ENCODE data around the gene CPEB3. TPM values are rescaled to one million over a fixed set of nuclear protein-coding genes. Genes with fewer than 3 reads are reported as not detected.

CPEB3 gene
- total and polyA plus RNA-seq, 9 donors: 2.3 to 6.6 (median 5.6) TPM

DNA sequence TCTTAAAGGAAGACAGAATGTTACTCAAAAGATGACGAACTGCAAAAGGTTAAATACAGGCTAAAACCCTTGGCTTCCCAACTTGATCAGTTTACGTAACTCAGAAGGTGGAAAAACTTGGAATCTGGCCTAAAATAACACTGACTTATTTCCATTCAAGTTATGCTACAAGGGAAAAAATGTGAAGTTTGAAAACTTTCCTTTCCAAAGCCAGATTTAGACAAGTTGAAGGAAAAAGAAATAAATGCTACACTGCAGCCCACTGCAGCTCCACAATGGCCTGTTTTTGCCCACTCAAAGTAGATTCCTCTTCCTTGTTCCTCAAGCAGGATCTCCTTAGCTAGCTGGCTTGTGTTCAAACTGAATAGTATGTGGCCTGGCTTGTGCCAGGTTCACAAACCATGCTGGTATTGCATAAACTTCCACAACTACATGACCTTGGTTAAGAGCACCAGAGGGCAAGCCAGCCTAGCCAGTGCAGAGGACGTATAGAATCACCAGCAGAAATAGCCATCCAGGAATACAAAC lies 166.2 kb downstream of the CPEB3 start:
- Histone ChIP-seq H3K27me3 (no peaks in the 10 kb centered on the region), H3K4me3 (no peak overlapping the region), H3K27ac (peak overlapping the region in 1 of 2 donors; percentile 74), H3K36me3 (no peaks in the 10 kb centered on the region), H3K4me1 (ENCODE audit: insufficient read depth) (peaks cover 27% of the 10 kb centered on the region), H3K9me3 (no peaks in the 10 kb centered on the region)
- intact Hi-C loops (cut with DNase I): no loop called here
- peak in 2 of 5 donors; percentile 15 to 39 for DNase-seq
- WGBS, 3 donors: 4 to 7% (median 4%) methylated on average over 3 of the region's 3 CpGs
- TF ChIP-seq POLR2A (IDR thresholded peaks at IDR 0.05) (no peak), EP300 (IDR thresholded peaks at IDR 0.05) (no peak)
- TF ChIP-seq, protein P1, sequence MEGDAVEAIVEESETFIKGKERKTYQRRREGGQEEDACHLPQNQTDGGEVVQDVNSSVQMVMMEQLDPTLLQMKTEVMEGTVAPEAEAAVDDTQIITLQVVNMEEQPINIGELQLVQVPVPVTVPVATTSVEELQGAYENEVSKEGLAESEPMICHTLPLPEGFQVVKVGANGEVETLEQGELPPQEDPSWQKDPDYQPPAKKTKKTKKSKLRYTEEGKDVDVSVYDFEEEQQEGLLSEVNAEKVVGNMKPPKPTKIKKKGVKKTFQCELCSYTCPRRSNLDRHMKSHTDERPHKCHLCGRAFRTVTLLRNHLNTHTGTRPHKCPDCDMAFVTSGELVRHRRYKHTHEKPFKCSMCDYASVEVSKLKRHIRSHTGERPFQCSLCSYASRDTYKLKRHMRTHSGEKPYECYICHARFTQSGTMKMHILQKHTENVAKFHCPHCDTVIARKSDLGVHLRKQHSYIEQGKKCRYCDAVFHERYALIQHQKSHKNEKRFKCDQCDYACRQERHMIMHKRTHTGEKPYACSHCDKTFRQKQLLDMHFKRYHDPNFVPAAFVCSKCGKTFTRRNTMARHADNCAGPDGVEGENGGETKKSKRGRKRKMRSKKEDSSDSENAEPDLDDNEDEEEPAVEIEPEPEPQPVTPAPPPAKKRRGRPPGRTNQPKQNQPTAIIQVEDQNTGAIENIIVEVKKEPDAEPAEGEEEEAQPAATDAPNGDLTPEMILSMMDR (IDR thresholded peaks at IDR 0.05): no peak

DNA sequence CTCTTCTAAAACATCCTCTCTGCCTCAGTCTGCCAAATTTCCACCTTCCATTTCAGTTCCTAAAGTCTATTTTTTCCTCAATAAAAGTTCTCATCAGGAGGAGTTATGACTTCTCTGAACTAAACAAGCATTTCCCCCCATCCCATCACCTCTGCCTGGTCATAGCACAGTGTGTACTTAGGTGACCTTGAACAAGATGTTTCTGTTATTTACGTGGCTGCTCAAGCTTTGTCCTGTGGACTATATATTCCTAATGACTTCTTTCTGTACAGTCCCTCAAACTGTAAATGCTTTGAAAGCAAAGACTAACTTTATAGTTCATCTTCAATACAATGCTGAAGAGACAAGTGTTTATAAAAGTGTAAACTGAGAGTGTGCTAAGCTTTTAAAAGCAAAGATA lies 166.9 kb downstream of the CPEB3 start:
- Histone ChIP-seq H3K36me3 (no peaks in the 10 kb centered on the region), H3K4me1 (ENCODE audit: insufficient read depth) (peaks cover 27% of the 10 kb centered on the region), H3K9me3 (no peaks in the 10 kb centered on the region), H3K4me3 (no peak overlapping the region), H3K27me3 (no peaks in the 10 kb centered on the region), H3K27ac (peak overlapping the region; percentile 9 to 74)
- WGBS, 3 donors: 3 to 14% (median 3%) methylated on average over 1 of the region's 1 CpG
- intact Hi-C loops (cut with DNase I): no loop called here
- TF ChIP-seq, protein P1 (IDR thresholded peaks at IDR 0.05): no peak
- TF ChIP-seq POLR2A (IDR thresholded peaks at IDR 0.05) (no peak), EP300 (IDR thresholded peaks at IDR 0.05) (no peak)
- DNase-seq: peak in 2 of 5 donors; percentile 22 to 50

DNA sequence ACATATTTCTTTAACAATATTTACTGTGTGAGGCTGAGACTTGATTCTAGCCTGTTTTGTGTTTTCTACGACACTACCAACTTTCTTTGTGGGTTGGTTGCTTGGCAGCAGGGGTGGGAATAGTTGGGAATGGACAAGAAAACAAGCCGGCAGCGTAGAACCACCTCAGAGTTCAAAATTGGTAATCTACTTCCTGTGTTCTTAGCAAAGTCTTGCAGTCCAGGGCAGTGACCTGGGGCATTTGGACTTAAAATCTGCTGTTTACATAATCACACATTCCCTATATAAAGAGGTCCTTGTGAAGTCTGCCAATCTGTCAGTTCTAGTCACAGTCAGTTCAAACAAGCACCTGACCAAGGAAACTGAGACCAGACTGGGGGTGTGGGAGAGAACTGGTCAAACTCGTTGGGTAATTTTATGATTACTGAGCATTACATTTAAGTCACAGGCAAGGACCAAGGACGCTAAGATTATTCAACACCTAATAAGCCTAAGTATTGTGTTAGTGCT lies 167.9 kb downstream of the CPEB3 start:
- Histone ChIP-seq H3K36me3 (no peaks in the 10 kb centered on the region), H3K4me1 (ENCODE audit: insufficient read depth) (peaks cover 27% of the 10 kb centered on the region), H3K4me3 (no peak overlapping the region), H3K27ac (peak overlapping the region; percentile 9 to 74), H3K9me3 (no peaks in the 10 kb centered on the region), H3K27me3 (no peaks in the 10 kb centered on the region)
- intact Hi-C loops (cut with DNase I): no loop called here
- 24 to 46% (median 27%) methylated on average over 5 of the region's 5 CpGs for WGBS, 3 donors
- TF ChIP-seq, protein P1 (IDR thresholded peaks at IDR 0.05): no peak
- no peak for TF ChIP-seq EP300 (IDR thresholded peaks at IDR 0.05)
- no peak for TF ChIP-seq POLR2A (IDR thresholded peaks at IDR 0.05)
- peak in 1 of 5 donors; percentile 15 for DNase-seq

DNA sequence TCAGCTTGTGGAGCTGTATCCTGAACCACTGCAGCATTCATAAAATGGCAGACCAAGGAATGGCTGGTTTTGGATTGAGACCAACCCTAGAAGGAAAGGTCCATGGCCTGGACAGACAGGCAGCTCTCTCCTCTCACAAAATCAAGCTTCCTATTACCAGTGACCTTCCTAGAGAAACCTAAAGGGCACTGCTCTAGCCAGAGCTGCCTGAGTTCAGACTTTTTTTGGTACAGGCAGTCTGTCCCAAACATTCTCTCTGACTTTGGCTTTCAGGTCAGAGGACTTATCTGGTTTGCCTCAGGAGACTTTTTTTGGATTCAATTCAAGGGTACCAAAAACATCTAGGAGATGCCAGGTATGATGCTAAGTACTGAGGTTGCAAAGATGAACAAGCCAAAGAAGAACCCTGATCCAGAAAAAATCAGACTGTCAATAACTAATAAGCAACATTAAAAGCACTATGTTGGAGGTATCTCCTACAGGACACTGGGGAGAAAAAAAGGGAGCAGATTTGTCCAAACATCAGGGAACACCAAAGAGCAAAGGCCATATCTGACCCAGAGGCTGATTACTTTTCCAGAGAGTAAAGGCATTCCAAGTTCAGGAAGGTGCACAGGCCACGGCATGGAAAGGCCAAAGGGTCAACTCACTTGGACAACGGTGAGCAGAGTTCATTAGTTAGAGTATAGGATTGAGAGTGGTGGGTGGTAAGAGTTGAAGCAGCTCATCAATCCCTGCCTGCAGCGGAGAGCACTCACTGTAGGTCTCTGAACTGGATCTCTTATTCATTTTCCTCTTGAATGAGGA lies 169.0 kb downstream of the CPEB3 start:
- TF ChIP-seq POLR2A (IDR thresholded peaks at IDR 0.05): no peak
- no peak for TF ChIP-seq EP300 (IDR thresholded peaks at IDR 0.05)
- TF ChIP-seq, protein P1 (IDR thresholded peaks at IDR 0.05): no peak
- intact Hi-C loops (cut with DNase I): no loop called here
- Histone ChIP-seq H3K9me3 (no peaks in the 10 kb centered on the region), H3K27ac (peak overlapping the region in 1 of 2 donors; percentile 74), H3K36me3 (no peaks in the 10 kb centered on the region), H3K27me3 (no peaks in the 10 kb centered on the region), H3K4me1 (ENCODE audit: insufficient read depth) (peaks cover 27% of the 10 kb centered on the region), H3K4me3 (no peak overlapping the region)
- no peak for DNase-seq
- 57 to 60% (median 60%) methylated on average over 3 of the region's 3 CpGs for WGBS, 3 donors

Data from ovary (tissue), 9 donors.